ENCODE measurements around the gene CACNA2D2.

Gene CACNA2D2

GRCh38 chr3:50422153-50422552 is 81.3 kb downstream of the CACNA2D2 start:
- DNase-seq: no peak

GRCh38 chr3:50419595-50420370 is 83.7 kb downstream of the CACNA2D2 start:
- no peak for DNase-seq

- no peak for DNase-seq
Measured at GRCh38 chr3:50418850-50419249, 84.6 kb downstream of the CACNA2D2 start.

GRCh38 chr3:50417637-50418033 is 85.8 kb downstream of the CACNA2D2 start:
- DNase-seq: no peak

- no peak for DNase-seq
Measured at GRCh38 chr3:50416736-50417636, 86.4 kb downstream of the CACNA2D2 start.

- no peak for DNase-seq
Measured at GRCh38 chr3:50415816-50416215, 87.6 kb downstream of the CACNA2D2 start.

GRCh38 chr3:50415061-50415460 is 88.4 kb downstream of the CACNA2D2 start:
- no peak for DNase-seq

- no peak for DNase-seq
Measured at GRCh38 chr3:50414616-50415015, 88.8 kb downstream of the CACNA2D2 start.

GRCh38 chr3:50412231-50412754 is 91.1 kb downstream of the CACNA2D2 start:
- DNase-seq: no peak

- no peak for DNase-seq
Measured at GRCh38 chr3:50411229-50411628, 92.2 kb downstream of the CACNA2D2 start.

- DNase-seq: no peak
Measured at GRCh38 chr3:50410608-50411139, 92.8 kb downstream of the CACNA2D2 start.

- no peak for DNase-seq
Measured at GRCh38 chr3:50410185-50410584, 93.2 kb downstream of the CACNA2D2 start.

- DNase-seq: no peak
Measured at GRCh38 chr3:50408443-50408944, 94.9 kb downstream of the CACNA2D2 start.

GRCh38 chr3:50406487-50406886 is 96.9 kb downstream of the CACNA2D2 start:
- no peak for DNase-seq

- DNase-seq: no peak
Measured at GRCh38 chr3:50405249-50405648, 98.2 kb downstream of the CACNA2D2 start.

- no peak for DNase-seq
Measured at GRCh38 chr3:50401978-50402595, 101.3 kb downstream of the CACNA2D2 start.

- no peak for DNase-seq
Measured at GRCh38 chr3:50396502-50396901, 106.9 kb downstream of the CACNA2D2 start.

- DNase-seq: no peak
Measured at GRCh38 chr3:50395070-50395860, 108.2 kb downstream of the CACNA2D2 start.

- DNase-seq: no peak
Measured at GRCh38 chr3:50393061-50393460, 110.4 kb downstream of the CACNA2D2 start.

- no peak for DNase-seq
Measured at GRCh38 chr3:50392101-50392715, 111.2 kb downstream of the CACNA2D2 start.

GRCh38 chr3:50390508-50391224 is 112.8 kb downstream of the CACNA2D2 start:
- DNase-seq: no peak
